Measurements from ENCODE around the gene GDF7.

The GDF7 gene

GRCh38 chr2:20666304-20667150 is at the start of gene GDF7:
Gene GDF7, plus strand, starts transcription at chr2:20667144. Its CDS starts 96 bp downstream, at chr2:20667240.
- DNase-seq, result no peak
- Mint-ChIP-seq H3K9me3 (no peaks in the 10 kb centered on the region), H3K36me3 (ENCODE audit: low read depth) (no peaks in the 10 kb centered on the region), H3K4me3 (peak within 1 kb of the TSS; percentile 70), H3K4me1 (peaks cover 12% of the 10 kb centered on the region), H3K27me3 (peaks cover 75% of the 10 kb centered on the region), H3K27ac (no peak within 1 kb of the TSS)
- ATAC-seq, result no peak

GRCh38 chr2:20617892-20618467 is 49.0 kb upstream of the GDF7 start:
- ATAC-seq (peak; percentile 34), DNase-seq (no peak)
- H3K4me1 Mint-ChIP-seq, result no peaks in the 10 kb centered on the region
- H3K9me3 Mint-ChIP-seq, result no peaks in the 10 kb centered on the region
- no peak overlapping the region for H3K27ac Mint-ChIP-seq
- H3K27me3 Mint-ChIP-seq, result no peaks in the 10 kb centered on the region
- no peaks in the 10 kb centered on the region for H3K36me3 Mint-ChIP-seq (ENCODE audit: low read depth)
- H3K4me3 Mint-ChIP-seq, result no peak overlapping the region

DNA sequence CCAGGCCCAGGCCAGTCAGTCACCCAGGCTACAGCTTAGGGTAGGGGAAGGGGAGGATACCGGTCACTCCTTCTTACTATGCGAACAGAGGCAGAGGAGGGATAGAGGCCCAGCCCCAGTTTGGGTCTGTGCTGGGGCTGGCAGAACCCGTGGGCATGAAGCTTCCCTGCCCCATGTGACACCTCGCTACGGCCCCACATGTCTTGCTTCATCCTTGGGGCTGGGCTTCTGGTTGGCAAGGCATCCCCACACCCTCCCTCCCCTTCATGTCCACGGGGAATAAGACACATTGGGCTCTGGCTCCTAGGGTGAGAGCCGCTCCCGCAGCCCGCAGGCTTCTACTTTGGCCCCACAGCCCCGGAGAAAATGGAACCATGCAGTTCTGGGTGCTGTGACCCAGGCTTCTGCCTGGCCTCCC is 48.5 kb upstream of the GDF7 start:
- ATAC-seq (no peak), DNase-seq (no peak)
- Mint-ChIP-seq H3K4me3 (no peak overlapping the region), H3K27me3 (no peaks in the 10 kb centered on the region), H3K4me1 (no peaks in the 10 kb centered on the region), H3K9me3 (no peaks in the 10 kb centered on the region), H3K27ac (no peak overlapping the region), H3K36me3 (ENCODE audit: low read depth) (no peaks in the 10 kb centered on the region)

DNA sequence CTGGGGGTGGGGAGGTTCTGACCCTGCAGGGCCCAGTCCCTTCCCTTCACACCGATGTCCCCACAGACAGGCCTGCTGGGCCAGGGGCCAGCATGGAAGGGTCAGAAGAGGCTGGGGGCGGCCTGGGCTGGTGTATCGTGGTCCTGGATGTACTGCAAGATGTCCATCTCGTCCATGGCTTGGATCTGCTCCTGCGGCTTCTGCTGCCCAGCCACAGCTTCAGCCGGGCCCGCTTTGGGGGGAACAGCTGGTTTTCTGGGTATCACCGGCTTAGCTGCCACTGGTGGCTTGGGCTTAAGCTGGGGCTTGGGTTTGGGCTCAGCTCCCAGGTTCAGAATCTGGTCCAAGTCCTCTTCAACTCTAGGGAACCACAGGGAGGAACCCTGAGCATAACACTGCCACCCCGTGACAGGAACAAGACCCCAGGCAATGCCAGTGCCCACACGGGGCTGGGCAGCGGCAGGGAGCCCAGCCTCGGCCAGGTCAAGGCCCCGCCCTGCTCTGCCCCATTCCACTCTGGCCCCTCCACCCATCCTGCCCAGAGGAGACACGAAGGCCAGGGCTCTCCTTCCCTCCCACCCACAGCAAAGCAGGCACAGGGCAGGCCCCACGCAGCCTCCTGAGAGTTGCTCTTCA is 47.9 kb upstream of the GDF7 start:
- DNase-seq, result no peak
- no peaks in the 10 kb centered on the region for H3K9me3 Mint-ChIP-seq
- H3K4me3 Mint-ChIP-seq, result no peak overlapping the region
- no peak for ATAC-seq
- H3K4me1 Mint-ChIP-seq, result no peaks in the 10 kb centered on the region
- H3K27ac Mint-ChIP-seq, result no peak overlapping the region
- H3K27me3 Mint-ChIP-seq, result no peaks in the 10 kb centered on the region
- H3K36me3 Mint-ChIP-seq (ENCODE audit: low read depth), result no peaks in the 10 kb centered on the region

GRCh38 chr2:20619624-20620024 is 47.3 kb upstream of the GDF7 start:
- H3K9me3 Mint-ChIP-seq, result no peaks in the 10 kb centered on the region
- H3K4me1 Mint-ChIP-seq, result no peaks in the 10 kb centered on the region
- DNase-seq (no peak), ATAC-seq (no peak)
- no peaks in the 10 kb centered on the region for H3K27me3 Mint-ChIP-seq
- no peak overlapping the region for H3K4me3 Mint-ChIP-seq
- H3K27ac Mint-ChIP-seq, result no peak overlapping the region
- H3K36me3 Mint-ChIP-seq (ENCODE audit: low read depth), result no peaks in the 10 kb centered on the region

- Mint-ChIP-seq H3K4me1 (no peaks in the 10 kb centered on the region), H3K36me3 (ENCODE audit: low read depth) (no peaks in the 10 kb centered on the region), H3K4me3 (no peak overlapping the region), H3K27ac (no peak overlapping the region), H3K9me3 (no peaks in the 10 kb centered on the region), H3K27me3 (no peaks in the 10 kb centered on the region)
- DNase-seq, result no peak
- no peak for ATAC-seq
Measured at GRCh38 chr2:20620271-20620681, 46.7 kb upstream of the GDF7 start.

DNA sequence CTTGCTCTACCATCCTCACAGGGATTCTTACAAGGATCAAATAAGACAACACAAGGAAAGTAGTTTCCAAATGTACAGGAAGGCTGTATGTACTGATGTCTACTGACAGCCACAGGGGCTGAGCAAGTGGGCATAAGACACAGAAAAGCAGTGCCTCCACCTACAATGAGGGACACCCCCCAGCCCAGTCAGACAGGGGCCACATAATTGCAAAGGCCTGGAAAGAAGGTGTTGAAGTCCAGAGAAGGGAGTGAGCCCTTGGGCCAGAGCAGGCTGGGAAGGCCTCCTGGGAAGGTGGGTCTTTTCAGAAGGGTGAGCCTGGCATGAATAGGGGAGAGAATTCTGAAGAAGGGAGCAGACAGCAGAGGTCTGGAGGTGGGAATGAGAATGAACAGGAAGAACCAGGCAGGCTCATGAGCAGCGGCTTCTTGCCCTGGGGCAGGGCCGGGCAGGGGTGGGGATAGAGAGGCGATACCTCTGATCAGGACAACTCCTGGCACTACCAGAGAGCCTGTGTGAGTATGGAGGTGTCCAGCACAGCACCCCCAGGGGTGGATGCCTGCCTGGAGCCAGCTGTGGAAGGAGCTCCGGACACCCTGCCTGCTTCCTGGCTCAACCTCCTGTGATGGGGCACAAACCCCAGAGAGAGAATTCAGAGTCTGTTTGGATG is 46.1 kb upstream of the GDF7 start:
- H3K4me1 Mint-ChIP-seq, result no peaks in the 10 kb centered on the region
- no peak overlapping the region for H3K27ac Mint-ChIP-seq
- no peaks in the 10 kb centered on the region for H3K27me3 Mint-ChIP-seq
- no peak for ATAC-seq
- H3K36me3 Mint-ChIP-seq (ENCODE audit: low read depth), result no peaks in the 10 kb centered on the region
- DNase-seq, result no peak
- no peaks in the 10 kb centered on the region for H3K9me3 Mint-ChIP-seq
- no peak overlapping the region for H3K4me3 Mint-ChIP-seq

- no peak overlapping the region for H3K27ac Mint-ChIP-seq
- DNase-seq (no peak), ATAC-seq (no peak)
- H3K4me3 Mint-ChIP-seq, result no peak overlapping the region
- no peaks in the 10 kb centered on the region for H3K36me3 Mint-ChIP-seq (ENCODE audit: low read depth)
- H3K27me3 Mint-ChIP-seq, result no peaks in the 10 kb centered on the region
- no peaks in the 10 kb centered on the region for H3K4me1 Mint-ChIP-seq
- no peaks in the 10 kb centered on the region for H3K9me3 Mint-ChIP-seq
Measured at GRCh38 chr2:20621366-20622295, 45.3 kb upstream of the GDF7 start.

DNA sequence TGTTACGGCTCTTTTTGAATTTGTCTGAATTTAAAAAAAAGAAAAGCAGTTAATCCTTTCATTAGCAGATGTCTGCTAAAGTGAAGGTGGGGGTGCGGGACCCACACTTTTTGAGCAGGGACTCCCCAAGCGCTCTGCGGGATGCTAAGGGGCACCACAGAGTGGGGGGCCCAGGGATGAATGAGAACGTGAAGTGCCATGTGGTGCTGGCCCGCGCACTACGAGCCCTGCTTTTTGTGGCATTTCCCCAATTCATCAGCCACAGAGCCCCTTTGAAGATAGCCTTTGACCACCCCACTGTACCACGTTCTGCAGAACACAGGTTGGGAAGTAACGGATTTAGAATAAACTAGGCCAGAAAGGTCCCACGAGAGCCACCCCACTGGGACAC is 44.7 kb upstream of the GDF7 start:
- Mint-ChIP-seq H3K36me3 (ENCODE audit: low read depth) (no peaks in the 10 kb centered on the region), H3K4me3 (no peak overlapping the region), H3K9me3 (no peaks in the 10 kb centered on the region), H3K27me3 (no peaks in the 10 kb centered on the region), H3K4me1 (no peaks in the 10 kb centered on the region), H3K27ac (no peak overlapping the region)
- ATAC-seq (no peak), DNase-seq (no peak)

DNA sequence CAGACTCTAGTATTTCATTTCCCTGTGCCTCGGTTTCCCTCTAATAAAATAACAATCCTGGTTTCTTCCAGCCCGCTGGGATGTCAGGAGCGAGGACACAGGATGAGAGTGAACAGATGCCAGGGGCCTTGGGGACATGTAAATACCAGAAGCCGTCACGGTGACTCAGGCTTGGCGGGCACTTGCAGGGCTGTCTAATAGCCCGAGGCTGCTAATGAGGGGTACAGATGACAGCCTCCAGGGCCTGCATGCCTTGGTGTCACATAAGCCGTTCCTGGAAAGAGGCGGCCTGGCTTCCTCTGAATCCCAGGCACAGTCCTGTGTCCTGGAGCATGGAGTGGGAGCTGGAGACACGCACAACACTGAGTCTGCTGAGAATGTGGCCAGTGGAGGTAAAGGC is 44.2 kb upstream of the GDF7 start:
- no peak overlapping the region for H3K27ac Mint-ChIP-seq
- no peaks in the 10 kb centered on the region for H3K27me3 Mint-ChIP-seq
- no peaks in the 10 kb centered on the region for H3K36me3 Mint-ChIP-seq (ENCODE audit: low read depth)
- ATAC-seq (no peak), DNase-seq (no peak)
- H3K9me3 Mint-ChIP-seq, result no peaks in the 10 kb centered on the region
- no peak overlapping the region for H3K4me3 Mint-ChIP-seq
- no peaks in the 10 kb centered on the region for H3K4me1 Mint-ChIP-seq

DNA sequence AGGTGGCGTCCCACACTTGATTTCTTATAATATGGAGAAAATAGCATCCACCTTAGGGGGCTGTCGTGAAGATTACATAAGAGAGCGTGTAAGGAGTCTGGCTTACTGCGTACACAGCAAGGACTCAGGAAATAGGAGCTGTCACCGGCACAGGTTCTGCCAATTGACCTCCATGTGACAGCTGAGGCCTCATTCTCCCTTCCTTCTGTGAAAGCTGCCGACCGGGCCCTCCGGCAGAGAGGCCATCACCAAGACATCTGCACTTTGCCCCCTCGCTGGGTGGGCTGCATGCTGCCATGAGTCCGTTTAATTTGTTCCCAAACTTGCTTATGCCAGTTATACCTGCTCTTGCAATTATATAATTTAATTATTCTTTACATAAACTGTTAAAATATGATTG is 43.7 kb upstream of the GDF7 start:
- H3K36me3 Mint-ChIP-seq (ENCODE audit: low read depth), result no peaks in the 10 kb centered on the region
- no peaks in the 10 kb centered on the region for H3K27me3 Mint-ChIP-seq
- DNase-seq (no peak), ATAC-seq (no peak)
- H3K4me1 Mint-ChIP-seq, result no peaks in the 10 kb centered on the region
- H3K9me3 Mint-ChIP-seq, result no peaks in the 10 kb centered on the region
- H3K4me3 Mint-ChIP-seq, result no peak overlapping the region
- H3K27ac Mint-ChIP-seq, result no peak overlapping the region

DNA sequence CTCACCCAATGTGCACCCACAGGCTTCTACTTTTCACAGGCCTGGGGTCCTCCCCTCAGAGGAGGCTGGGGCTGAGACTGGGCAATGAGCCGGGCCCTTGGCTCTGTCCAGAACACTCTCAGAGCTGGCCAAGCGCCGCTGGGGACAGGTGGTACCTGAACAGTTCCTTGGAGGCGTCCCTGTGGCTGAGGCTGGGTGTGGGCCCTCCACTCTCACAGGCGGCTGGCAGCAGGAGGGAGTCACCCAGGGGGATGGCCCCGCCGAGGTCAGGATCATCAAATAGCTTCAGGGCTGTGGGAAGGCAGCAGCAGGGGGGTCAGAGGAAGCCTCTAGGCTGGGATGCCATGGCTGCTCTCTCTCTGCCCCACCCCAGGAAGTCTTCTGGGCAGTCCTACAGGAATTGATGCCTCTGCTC is 43.2 kb upstream of the GDF7 start:
- Mint-ChIP-seq H3K4me3 (no peak overlapping the region), H3K27ac (no peak overlapping the region), H3K27me3 (no peaks in the 10 kb centered on the region), H3K36me3 (ENCODE audit: low read depth) (no peaks in the 10 kb centered on the region), H3K4me1 (no peaks in the 10 kb centered on the region), H3K9me3 (no peaks in the 10 kb centered on the region)
- DNase-seq (no peak), ATAC-seq (no peak)

GRCh38 chr2:20624156-20624883 is 42.6 kb upstream of the GDF7 start:
- Mint-ChIP-seq H3K27me3 (no peaks in the 10 kb centered on the region), H3K4me1 (no peaks in the 10 kb centered on the region), H3K36me3 (ENCODE audit: low read depth) (no peaks in the 10 kb centered on the region), H3K27ac (no peak overlapping the region), H3K9me3 (no peaks in the 10 kb centered on the region), H3K4me3 (no peak overlapping the region)
- DNase-seq, result no peak
- no peak for ATAC-seq
